Gastrocnemius medialis (tissue), 4 donors: ENCODE data around the gene MISP. TPM values are rescaled to one million over a fixed set of nuclear protein-coding genes. Genes with fewer than 3 reads are reported as not detected.

Experiments used
- ATAC-seq, 2 donors: fragments of 150-250 bp; one replicate each; pipeline ENCODE4 v1.9.1; 2016
- DNase-seq, 2 donors: peaks; one replicate each; pipeline ENCODE4 v3.0.0-alpha.2; 2019
- H3K27ac ChIP-seq, 4 donors: fragments of 200-600 bp; sonication (generic); 1 replicate in 1 of 4; 2 replicates in 3 of 4; pipeline ENCODE4 v1.5.1; 2016 to 2018; ENCODE audit warnings: mild to moderate bottlenecking in 2 of 4, moderate library complexity in 1 of 4
- H3K27me3 ChIP-seq, 3 donors: fragments of 200-600 bp; sonication (generic) in 2 of 3; 1 replicate in 1 of 3; 2 replicates in 2 of 3; pipeline versions ENCODE4 v1.5.1 to v1.6.0; 2016 to 2019; ENCODE audit warnings: mild to moderate bottlenecking in 1 of 3, moderate library complexity in 1 of 3
- H3K36me3 ChIP-seq, 2 donors: fragments of 200-600 bp; sonication (generic) in 1 of 2; one replicate each; pipeline ENCODE4 v1.5.1; 2017 to 2018
- H3K4me1 ChIP-seq, 2 donors: fragments of 200-600 bp; sonication (generic) in 1 of 2; one replicate each; pipeline ENCODE4 v1.5.1; 2016 to 2017; ENCODE audit warnings: mild to moderate bottlenecking in 2 of 2
- H3K4me3 ChIP-seq, 4 donors: fragments of 200-600 bp; sonication (generic) in 3 of 4; 1 replicate in 1 of 4; 2 replicates in 3 of 4; pipeline ENCODE4 v1.5.1; 2016 to 2019; ENCODE audit warnings: mild to moderate bottlenecking in 2 of 4
- H3K9me3 ChIP-seq, 3 donors: fragments of 200-600 bp; sonication (generic) in 2 of 3; 1 replicate in 1 of 3; 2 replicates in 2 of 3; pipeline ENCODE4 v1.5.1; 2016 to 2019
- CTCF ChIP-seq, 5 experiments: fragments of 450-650 bp in 3 of 5; fragments of 200-600 bp in 2 of 5; sonication (generic) in 2 of 5; IDR thresholded peaks in 4 of 5; conservative IDR thresholded peaks in 1 of 5; 1 replicate in 4 of 5; 2 replicates in 1 of 5; pipeline ENCODE4 v1.5.1; 2016 to 2019; ENCODE audit warnings: antibody characterized with exemption in 5 of 5, mild to moderate bottlenecking in 3 of 5, moderate library complexity in 3 of 5
- POLR2A ChIP-seq, 2 donors: fragments of 450-650 bp; IDR thresholded peaks; one replicate each; pipeline ENCODE4 v1.6.1; 2017; ENCODE audit warnings: antibody characterized with exemption in 2 of 2, mild to moderate bottlenecking in 2 of 2, moderate library complexity in 2 of 2
- in situ Hi-C, 4 donors: fragments of 200-750 bp; cut with MboI; loops; one replicate each; pipeline versions ENCODE4 v1.15.0 to v1.8.0; 2017; ENCODE audit warnings: low sequenced_read_pairs in 4 of 4
- intact Hi-C: fragments of 100-400 bp; cut with DNase I; formaldehyde crosslinking; loops from one replicate; pipeline ENCODE4 v1.15.1; 2023; ENCODE audit warnings: low total_unique reads
- total RNA-seq, 4 donors: library from RNA; depleted of rRNA; stranded (reverse); fragments of >200 nt; gene quantifications; one replicate each; pipeline versions ENCODE4 v1.1.0 to v1.2.3, GENCODE V29; 2016

Gene MISP
- total RNA-seq, 4 donors from 2014 or later = 1.2 TPM; not detected in 3

- Histone ChIP-seq H3K27ac (no peak overlapping the region), H3K36me3 (no peaks in the 10 kb centered on the region), H3K9me3 (no peaks in the 10 kb centered on the region), H3K4me1 (no peaks in the 10 kb centered on the region), H3K27me3 (peaks cover 5 to 9% (median 6%) of the 10 kb centered on the region in 3 donors), H3K4me3 (no peak overlapping the region)
- in situ Hi-C loops (no loop called here), intact Hi-C loops (no loop called here)
- no peak for TF ChIP-seq POLR2A (IDR thresholded peaks at IDR 0.05)
- no peak for TF ChIP-seq CTCF (IDR thresholded peaks at IDR 0.05 in 4 of 5, conservative IDR thresholded peaks at IDR 0.05 in 1 of 5)
- no peak for DNase-seq
- ATAC-seq = no peak
Measured at GRCh38 chr19:763181-763580, 12.3 kb downstream of the MISP start.

- in situ Hi-C loops (no loop called here), intact Hi-C loops (no loop called here)
- no peak for ATAC-seq
Measured at GRCh38 chr19:763869-764268, 13.0 kb downstream of the MISP start.

GRCh38 chr19:764301-764700 is 13.4 kb downstream of the MISP start:
- Histone ChIP-seq H3K27me3 (peaks cover 5 to 9% (median 6%) of the 10 kb centered on the region in 3 donors), H3K27ac (no peak overlapping the region), H3K9me3 (no peaks in the 10 kb centered on the region), H3K4me1 (no peaks in the 10 kb centered on the region), H3K36me3 (no peaks in the 10 kb centered on the region), H3K4me3 (no peak overlapping the region)
- no peak for DNase-seq
- ATAC-seq = no peak
- TF ChIP-seq CTCF (IDR thresholded peaks at IDR 0.05 in 4 of 5, conservative IDR thresholded peaks at IDR 0.05 in 1 of 5) = no peak
- TF ChIP-seq POLR2A (IDR thresholded peaks at IDR 0.05) = no peak
- in situ Hi-C loops (no loop called here), intact Hi-C loops (no loop called here)

More at GRCh38 chr19:763869-764268, 13.0 kb downstream of the MISP start:
- Histone ChIP-seq H3K27me3 (peaks cover 5 to 9% (median 6%) of the 10 kb centered on the region in 3 donors), H3K4me3 (no peak overlapping the region), H3K9me3 (no peaks in the 10 kb centered on the region), H3K4me1 (no peaks in the 10 kb centered on the region), H3K27ac (no peak overlapping the region), H3K36me3 (no peaks in the 10 kb centered on the region)
- TF ChIP-seq POLR2A (IDR thresholded peaks at IDR 0.05) (no peak), CTCF (IDR thresholded peaks at IDR 0.05 in 4 of 5, conservative IDR thresholded peaks at IDR 0.05 in 1 of 5) (no peak)
- no peak for DNase-seq

- TF ChIP-seq CTCF (IDR thresholded peaks at IDR 0.05 in 4 of 5, conservative IDR thresholded peaks at IDR 0.05 in 1 of 5) (no peak), POLR2A (IDR thresholded peaks at IDR 0.05) (no peak)
- no peaks in the 10 kb centered on the region for H3K4me1 ChIP-seq
- H3K27me3 ChIP-seq = peaks cover 5 to 9% (median 6%) of the 10 kb centered on the region in 3 donors
- in situ Hi-C loops = no loop called here
- ATAC-seq (no peak), DNase-seq (no peak)
- H3K9me3 ChIP-seq = no peaks in the 10 kb centered on the region
- no peak overlapping the region for H3K4me3 ChIP-seq
- intact Hi-C loops = no loop called here
- H3K36me3 ChIP-seq = no peaks in the 10 kb centered on the region
- no peak overlapping the region for H3K27ac ChIP-seq
Measured at GRCh38 chr19:765179-765738, 14.3 kb downstream of the MISP start.

GRCh38 chr19:768424-768823 is 17.5 kb downstream of the MISP start:
- Histone ChIP-seq H3K4me3 (no peak overlapping the region), H3K9me3 (no peaks in the 10 kb centered on the region), H3K27me3 (peaks cover 3 to 9% (median 5%) of the 10 kb centered on the region in 3 donors), H3K36me3 (no peaks in the 10 kb centered on the region), H3K4me1 (no peaks in the 10 kb centered on the region), H3K27ac (no peak overlapping the region)
- intact Hi-C loops (no loop called here), in situ Hi-C loops (no loop called here)
- ATAC-seq (no peak), DNase-seq (no peak)
- TF ChIP-seq POLR2A (IDR thresholded peaks at IDR 0.05) (no peak), CTCF (IDR thresholded peaks at IDR 0.05 in 4 of 5, conservative IDR thresholded peaks at IDR 0.05 in 1 of 5) (no peak)
